ENCODE measurements around the gene ITFG1.
"Not testable (repeated sequence)": the region's sequence is repeated elsewhere in the genome, so short reads cannot be mapped to it uniquely, and the experiment has no call there.

The ITFG1 gene

GRCh38 chr16:47449788-47450187, 11.1 kb downstream of the ITFG1 start:
- no peak overlapping the region for H3K4me3 ChIP-seq (replicated peaks; ENCODE audit: low read depth, low read length)
- DNase-seq (ENCODE audit: low read depth) = no peak
- TF ChIP-seq CTCF (IDR thresholded peaks at IDR 0.05; ENCODE audit: low read length, missing control alignments) = no peak

DNA sequence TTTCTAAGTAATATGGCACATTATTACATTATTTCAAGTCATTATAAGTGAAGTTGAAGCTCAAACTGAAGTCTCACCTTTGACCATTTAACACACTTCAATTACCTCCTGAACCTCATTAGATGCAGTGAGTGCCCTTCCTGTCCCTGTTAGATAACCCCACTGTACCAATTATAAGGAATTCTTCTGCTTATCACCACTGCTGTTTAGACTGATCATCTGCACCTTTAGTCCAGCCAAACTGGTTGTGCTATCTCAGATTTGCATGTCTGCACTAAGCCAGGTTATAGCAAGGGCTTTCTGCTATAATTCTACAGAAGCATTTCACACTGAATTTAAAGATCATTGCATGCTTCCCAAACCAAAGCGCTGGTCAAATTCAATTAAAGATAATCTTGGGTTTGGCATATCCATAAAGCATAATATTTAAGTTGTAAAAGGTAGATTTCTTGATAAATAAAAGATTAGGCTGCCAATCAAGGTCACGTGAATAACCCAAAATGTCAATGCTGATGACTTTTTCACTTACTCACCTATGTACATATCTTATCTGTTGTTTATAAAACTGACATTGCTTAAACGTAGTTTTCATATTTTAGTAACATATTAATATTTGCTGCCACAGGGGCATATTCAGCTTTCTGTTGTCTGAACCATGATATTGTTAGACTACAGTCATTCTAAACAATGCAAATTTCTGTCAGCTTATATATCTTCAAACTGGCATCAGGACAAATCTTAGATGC, 11.9 kb downstream of the ITFG1 start:
- TF ChIP-seq CTCF (IDR thresholded peaks at IDR 0.05; ENCODE audit: low read length, missing control alignments) = no peak
- no peak overlapping the region for H3K4me3 ChIP-seq (replicated peaks; ENCODE audit: low read depth, low read length)
- no peak for DNase-seq (ENCODE audit: low read depth)

DNA sequence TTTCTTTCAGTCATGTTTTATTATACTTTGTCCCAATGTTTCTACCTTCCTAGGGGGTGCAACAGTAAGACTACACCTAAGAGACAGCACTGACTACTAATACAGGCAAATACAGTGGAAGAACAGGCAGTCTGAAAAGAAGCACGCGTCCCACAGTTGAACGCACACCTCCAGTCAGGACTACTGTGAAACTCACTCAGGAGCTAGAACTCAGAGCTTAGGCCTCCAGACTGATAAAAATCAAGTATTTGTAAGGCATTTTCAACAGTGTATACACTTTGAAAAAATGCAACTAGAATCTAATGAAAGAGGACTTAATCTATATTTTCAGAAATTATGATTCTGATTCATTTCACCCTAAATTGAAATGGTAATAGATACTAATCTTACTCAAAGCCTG, 14.4 kb downstream of the ITFG1 start:
- no peak for DNase-seq (ENCODE audit: low read depth)
- H3K4me3 ChIP-seq (replicated peaks; ENCODE audit: low read depth, low read length) = no peak overlapping the region
- TF ChIP-seq CTCF (IDR thresholded peaks at IDR 0.05; ENCODE audit: low read length, missing control alignments) = no peak

- H3K4me3 ChIP-seq (replicated peaks; ENCODE audit: low read depth, low read length); DNase-seq (ENCODE audit: low read depth): not testable (repeated sequence)
Measured at GRCh38 chr16:47442884-47443283, 18.0 kb downstream of the ITFG1 start.

- H3K4me3 ChIP-seq (replicated peaks; ENCODE audit: low read depth, low read length); DNase-seq (ENCODE audit: low read depth): not testable (repeated sequence)
Measured at GRCh38 chr16:47440066-47440465, 20.8 kb downstream of the ITFG1 start.

- DNase-seq (ENCODE audit: low read depth); H3K4me3 ChIP-seq (replicated peaks; ENCODE audit: low read depth, low read length): not testable (repeated sequence)
Measured at GRCh38 chr16:47434274-47434673, 26.6 kb downstream of the ITFG1 start.

DNA sequence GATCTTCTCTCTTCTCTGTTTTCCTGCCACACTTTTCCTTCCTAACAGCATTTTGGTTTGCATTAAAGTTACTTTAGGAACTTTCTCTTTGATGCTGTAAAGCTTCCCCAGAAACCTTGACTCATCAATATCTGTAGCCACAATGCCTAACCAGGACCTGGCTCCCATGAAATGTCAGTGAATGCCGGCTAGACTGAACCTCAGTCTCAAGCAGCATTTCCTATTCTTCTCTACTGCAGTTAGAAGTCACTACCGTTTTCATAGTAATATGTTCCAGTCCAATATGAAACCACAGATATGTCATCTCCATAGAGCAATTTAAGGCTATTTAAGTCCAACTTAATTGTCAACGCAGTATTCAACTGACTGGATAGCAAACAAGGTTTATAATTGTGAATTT, 28.9 kb downstream of the ITFG1 start:
- TF ChIP-seq CTCF (IDR thresholded peaks at IDR 0.05; ENCODE audit: low read length, missing control alignments) = no peak
- DNase-seq (ENCODE audit: low read depth) = no peak

DNA sequence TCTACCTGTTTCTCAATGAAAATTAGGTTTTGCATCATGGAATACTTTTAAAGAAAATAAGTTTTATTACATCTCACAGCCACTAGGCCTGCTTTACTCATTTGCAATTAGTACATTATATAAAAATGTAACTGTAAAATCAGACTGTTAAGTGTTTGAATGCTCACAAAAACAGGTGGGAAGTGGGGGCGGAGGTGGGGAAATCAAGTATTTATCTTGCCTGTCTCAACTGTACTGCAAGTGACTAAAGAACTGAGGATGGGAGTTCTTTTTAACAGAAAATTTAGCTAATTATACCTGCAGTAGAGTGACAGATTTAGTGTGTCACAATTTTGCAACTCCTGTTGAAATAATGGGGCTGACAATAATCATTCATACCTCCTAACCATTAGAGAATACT, 34.1 kb downstream of the ITFG1 start:
- DNase-seq (ENCODE audit: low read depth) = no peak
- H3K4me3 ChIP-seq (replicated peaks; ENCODE audit: low read depth, low read length) = no peak overlapping the region
- TF ChIP-seq CTCF (IDR thresholded peaks at IDR 0.05; ENCODE audit: low read length, missing control alignments) = no peak

More for the DNA sequence above, 28.9 kb downstream of the ITFG1 start:
- H3K4me3 ChIP-seq (replicated peaks; ENCODE audit: low read depth, low read length) = no peak overlapping the region

Measured in fibroblast of pulmonary artery (primary cell).